ENCODE measurements around the gene LRRIQ1.

The LRRIQ1 gene

DNA sequence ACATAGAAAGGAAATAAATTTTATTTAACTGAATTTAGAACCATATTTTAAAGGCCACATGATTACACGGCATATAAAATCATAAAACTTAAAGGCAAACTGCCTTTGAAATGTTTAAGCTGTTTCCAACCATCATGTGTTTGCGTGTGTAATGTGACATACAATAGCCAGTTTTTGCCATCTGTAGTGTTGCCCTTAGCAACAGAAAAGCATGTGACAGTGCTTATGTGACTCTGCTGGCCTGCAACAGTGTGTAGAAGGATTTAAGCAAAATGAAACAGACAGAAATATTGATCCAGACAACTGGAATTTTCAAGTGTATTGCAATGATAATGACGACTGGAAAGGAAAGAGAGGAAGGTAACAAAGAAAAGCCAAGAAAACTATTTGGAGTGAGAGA, 49.6 kb upstream of the LRRIQ1 start (continued):
- no peak for TF ChIP-seq ZNF354C (tag by site-specific recombination; IDR thresholded peaks at IDR 0.05; ENCODE audit: borderline replicate concordance, low read depth)

DNA sequence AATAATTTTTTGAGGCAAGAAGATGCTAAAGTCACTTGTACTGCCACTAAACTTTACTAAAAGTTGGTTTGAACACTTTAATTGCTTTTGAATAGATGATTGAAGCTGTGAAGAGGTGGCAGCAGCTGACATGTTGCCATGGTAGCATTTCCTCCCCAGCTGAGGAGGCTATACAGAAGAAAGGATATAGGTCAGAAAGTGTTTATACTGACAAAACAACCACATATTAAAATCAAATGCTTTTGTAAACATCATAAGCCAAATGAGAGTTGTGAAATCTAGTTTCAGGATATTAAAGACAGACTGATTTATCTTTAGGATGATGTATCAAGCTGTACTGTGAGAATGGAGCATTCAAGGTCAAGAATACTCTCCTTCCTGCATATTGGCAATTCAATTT, 41.7 kb upstream of the LRRIQ1 start:
- Histone ChIP-seq H3K4me3 (ENCODE audit: low read depth, low read length) (no peak overlapping the region), H3K9me3 (ENCODE audit: control insufficient read depth, insufficient read depth, low read depth, low read length) (no peaks in the 10 kb centered on the region), H3K4me1 (ENCODE audit: control insufficient read depth, insufficient read depth, low read length) (no peaks in the 10 kb centered on the region), H3K36me3 (ENCODE audit: control insufficient read depth in 2 of 2, insufficient read depth in 1 of 2, low read length in 2 of 2) (no peaks in the 10 kb centered on the region), H3K27ac (ENCODE audit: extremely low read depth, low read depth, low read length) (no peak overlapping the region)
- ChIA-PET CTCF (no interaction called here), POLR2A (no interaction called here)
- no peak for TF ChIP-seq HOXA7 (CRISPR knock-in tag; IDR thresholded peaks at IDR 0.05; ENCODE audit: borderline replicate concordance)

DNA sequence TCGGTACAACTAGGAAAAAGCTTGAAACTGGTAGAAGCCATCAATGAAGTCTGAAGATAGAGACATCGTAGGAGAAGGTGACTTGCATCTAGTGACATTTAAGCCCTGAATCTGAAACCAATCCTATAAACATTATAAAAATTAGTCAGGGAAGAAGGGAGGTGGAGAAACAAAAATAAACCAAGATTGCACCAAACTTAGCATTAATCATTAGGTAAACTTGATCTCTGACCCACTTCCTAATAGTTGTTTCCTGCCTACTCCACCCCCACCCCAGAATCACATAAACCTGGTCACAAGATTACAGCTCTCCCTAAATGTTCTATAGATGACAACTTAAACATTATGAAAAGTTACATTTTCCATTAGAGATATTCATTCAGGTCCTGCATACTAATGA, 40.5 kb upstream of the LRRIQ1 start:
- Histone ChIP-seq H3K4me3 (ENCODE audit: low read depth, low read length) (no peak overlapping the region), H3K27ac (ENCODE audit: extremely low read depth, low read depth, low read length) (no peak overlapping the region), H3K9me3 (ENCODE audit: control insufficient read depth, insufficient read depth, low read depth, low read length) (no peaks in the 10 kb centered on the region), H3K4me1 (ENCODE audit: control insufficient read depth, insufficient read depth, low read length) (no peaks in the 10 kb centered on the region), H3K36me3 (ENCODE audit: control insufficient read depth in 2 of 2, insufficient read depth in 1 of 2, low read length in 2 of 2) (no peaks in the 10 kb centered on the region)
- no peak for TF ChIP-seq ZNF223 (tag by site-specific recombination; IDR thresholded peaks at IDR 0.05)
- no peak for TF ChIP-seq ZNF112 (tag by site-specific recombination; IDR thresholded peaks at IDR 0.05)
- TF ChIP-seq ZBTB1 (tag by site-specific recombination; IDR thresholded peaks at IDR 0.05), result no peak
- TF ChIP-seq ZNF473 (tag by site-specific recombination; IDR thresholded peaks at IDR 0.05), result no peak
- TF ChIP-seq ZNF837 (tag by site-specific recombination; IDR thresholded peaks at IDR 0.05), result no peak
- TF ChIP-seq, protein P1, sequence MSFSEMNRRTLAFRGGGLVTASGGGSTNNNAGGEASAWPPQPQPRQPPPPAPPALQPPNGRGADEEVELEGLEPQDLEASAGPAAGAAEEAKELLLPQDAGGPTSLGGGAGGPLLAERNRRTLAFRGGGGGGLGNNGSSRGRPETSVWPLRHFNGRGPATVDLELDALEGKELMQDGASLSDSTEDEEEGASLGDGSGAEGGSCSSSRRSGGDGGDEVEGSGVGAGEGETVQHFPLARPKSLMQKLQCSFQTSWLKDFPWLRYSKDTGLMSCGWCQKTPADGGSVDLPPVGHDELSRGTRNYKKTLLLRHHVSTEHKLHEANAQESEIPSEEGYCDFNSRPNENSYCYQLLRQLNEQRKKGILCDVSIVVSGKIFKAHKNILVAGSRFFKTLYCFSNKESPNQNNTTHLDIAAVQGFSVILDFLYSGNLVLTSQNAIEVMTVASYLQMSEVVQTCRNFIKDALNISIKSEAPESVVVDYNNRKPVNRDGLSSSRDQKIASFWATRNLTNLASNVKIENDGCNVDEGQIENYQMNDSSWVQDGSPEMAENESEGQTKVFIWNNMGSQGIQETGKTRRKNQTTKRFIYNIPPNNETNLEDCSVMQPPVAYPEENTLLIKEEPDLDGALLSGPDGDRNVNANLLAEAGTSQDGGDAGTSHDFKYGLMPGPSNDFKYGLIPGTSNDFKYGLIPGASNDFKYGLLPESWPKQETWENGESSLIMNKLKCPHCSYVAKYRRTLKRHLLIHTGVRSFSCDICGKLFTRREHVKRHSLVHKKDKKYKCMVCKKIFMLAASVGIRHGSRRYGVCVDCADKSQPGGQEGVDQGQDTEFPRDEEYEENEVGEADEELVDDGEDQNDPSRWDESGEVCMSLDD (tag by site-specific recombination; IDR thresholded peaks at IDR 0.05), result no peak
- TF ChIP-seq, protein P2, sequence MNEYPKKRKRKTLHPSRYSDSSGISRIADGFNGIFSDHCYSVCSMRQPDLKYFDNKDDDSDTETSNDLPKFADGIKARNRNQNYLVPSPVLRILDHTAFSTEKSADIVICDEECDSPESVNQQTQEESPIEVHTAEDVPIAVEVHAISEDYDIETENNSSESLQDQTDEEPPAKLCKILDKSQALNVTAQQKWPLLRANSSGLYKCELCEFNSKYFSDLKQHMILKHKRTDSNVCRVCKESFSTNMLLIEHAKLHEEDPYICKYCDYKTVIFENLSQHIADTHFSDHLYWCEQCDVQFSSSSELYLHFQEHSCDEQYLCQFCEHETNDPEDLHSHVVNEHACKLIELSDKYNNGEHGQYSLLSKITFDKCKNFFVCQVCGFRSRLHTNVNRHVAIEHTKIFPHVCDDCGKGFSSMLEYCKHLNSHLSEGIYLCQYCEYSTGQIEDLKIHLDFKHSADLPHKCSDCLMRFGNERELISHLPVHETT (tag by site-specific recombination; IDR thresholded peaks at IDR 0.05), result no peak
- no peak for TF ChIP-seq KLF1 (tag by site-specific recombination; IDR thresholded peaks at IDR 0.05)
- TF ChIP-seq ZNF664 (tag by site-specific recombination; IDR thresholded peaks at IDR 0.05), result no peak
- TF ChIP-seq ZNF777 (tag by site-specific recombination; IDR thresholded peaks at IDR 0.05; ENCODE audit: borderline replicate concordance), result no peak
- TF ChIP-seq, protein P3, sequence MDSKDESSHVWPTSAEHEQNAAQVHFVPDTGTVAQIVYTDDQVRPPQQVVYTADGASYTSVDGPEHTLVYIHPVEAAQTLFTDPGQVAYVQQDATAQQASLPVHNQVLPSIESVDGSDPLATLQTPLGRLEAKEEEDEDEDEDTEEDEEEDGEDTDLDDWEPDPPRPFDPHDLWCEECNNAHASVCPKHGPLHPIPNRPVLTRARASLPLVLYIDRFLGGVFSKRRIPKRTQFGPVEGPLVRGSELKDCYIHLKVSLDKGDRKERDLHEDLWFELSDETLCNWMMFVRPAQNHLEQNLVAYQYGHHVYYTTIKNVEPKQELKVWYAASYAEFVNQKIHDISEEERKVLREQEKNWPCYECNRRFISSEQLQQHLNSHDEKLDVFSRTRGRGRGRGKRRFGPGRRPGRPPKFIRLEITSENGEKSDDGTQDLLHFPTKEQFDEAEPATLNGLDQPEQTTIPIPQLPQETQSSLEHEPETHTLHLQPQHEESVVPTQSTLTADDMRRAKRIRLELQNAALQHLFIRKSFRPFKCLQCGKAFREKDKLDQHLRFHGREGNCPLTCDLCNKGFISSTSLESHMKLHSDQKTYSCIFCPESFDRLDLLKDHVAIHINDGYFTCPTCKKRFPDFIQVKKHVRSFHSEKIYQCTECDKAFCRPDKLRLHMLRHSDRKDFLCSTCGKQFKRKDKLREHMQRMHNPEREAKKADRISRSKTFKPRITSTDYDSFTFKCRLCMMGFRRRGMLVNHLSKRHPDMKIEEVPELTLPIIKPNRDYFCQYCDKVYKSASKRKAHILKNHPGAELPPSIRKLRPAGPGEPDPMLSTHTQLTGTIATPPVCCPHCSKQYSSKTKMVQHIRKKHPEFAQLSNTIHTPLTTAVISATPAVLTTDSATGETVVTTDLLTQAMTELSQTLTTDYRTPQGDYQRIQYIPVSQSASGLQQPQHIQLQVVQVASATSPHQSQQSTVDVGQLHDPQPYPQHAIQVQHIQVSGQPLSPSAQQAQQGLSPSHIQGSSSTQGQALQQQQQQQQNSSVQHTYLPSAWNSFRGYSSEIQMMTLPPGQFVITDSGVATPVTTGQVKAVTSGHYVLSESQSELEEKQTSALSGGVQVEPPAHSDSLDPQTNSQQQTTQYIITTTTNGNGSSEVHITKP (tag by site-specific recombination; IDR thresholded peaks at IDR 0.05), result no peak
- TF ChIP-seq ZNF658 (tag by site-specific recombination; IDR thresholded peaks at IDR 0.05), result no peak
- TF ChIP-seq OSR2 (tag by site-specific recombination; IDR thresholded peaks at IDR 0.05), result no peak
- TF ChIP-seq, protein P4, sequence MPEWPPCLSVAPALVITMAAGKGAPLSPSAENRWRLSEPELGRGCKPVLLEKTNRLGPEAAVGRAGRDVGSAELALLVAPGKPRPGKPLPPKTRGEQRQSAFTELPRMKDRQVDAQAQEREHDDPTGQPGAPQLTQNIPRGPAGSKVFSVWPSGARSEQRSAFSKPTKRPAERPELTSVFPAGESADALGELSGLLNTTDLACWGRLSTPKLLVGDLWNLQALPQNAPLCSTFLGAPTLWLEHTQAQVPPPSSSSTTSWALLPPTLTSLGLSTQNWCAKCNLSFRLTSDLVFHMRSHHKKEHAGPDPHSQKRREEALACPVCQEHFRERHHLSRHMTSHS (tag by site-specific recombination; IDR thresholded peaks at IDR 0.05), result no peak
- TF ChIP-seq, protein P5, sequence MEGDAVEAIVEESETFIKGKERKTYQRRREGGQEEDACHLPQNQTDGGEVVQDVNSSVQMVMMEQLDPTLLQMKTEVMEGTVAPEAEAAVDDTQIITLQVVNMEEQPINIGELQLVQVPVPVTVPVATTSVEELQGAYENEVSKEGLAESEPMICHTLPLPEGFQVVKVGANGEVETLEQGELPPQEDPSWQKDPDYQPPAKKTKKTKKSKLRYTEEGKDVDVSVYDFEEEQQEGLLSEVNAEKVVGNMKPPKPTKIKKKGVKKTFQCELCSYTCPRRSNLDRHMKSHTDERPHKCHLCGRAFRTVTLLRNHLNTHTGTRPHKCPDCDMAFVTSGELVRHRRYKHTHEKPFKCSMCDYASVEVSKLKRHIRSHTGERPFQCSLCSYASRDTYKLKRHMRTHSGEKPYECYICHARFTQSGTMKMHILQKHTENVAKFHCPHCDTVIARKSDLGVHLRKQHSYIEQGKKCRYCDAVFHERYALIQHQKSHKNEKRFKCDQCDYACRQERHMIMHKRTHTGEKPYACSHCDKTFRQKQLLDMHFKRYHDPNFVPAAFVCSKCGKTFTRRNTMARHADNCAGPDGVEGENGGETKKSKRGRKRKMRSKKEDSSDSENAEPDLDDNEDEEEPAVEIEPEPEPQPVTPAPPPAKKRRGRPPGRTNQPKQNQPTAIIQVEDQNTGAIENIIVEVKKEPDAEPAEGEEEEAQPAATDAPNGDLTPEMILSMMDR (tag by site-specific recombination; IDR thresholded peaks at IDR 0.05), result no peak
- no peak for TF ChIP-seq KLF8 (tag by site-specific recombination; IDR thresholded peaks at IDR 0.05)
- TF ChIP-seq, protein P6, sequence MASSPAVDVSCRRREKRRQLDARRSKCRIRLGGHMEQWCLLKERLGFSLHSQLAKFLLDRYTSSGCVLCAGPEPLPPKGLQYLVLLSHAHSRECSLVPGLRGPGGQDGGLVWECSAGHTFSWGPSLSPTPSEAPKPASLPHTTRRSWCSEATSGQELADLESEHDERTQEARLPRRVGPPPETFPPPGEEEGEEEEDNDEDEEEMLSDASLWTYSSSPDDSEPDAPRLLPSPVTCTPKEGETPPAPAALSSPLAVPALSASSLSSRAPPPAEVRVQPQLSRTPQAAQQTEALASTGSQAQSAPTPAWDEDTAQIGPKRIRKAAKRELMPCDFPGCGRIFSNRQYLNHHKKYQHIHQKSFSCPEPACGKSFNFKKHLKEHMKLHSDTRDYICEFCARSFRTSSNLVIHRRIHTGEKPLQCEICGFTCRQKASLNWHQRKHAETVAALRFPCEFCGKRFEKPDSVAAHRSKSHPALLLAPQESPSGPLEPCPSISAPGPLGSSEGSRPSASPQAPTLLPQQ (tag by site-specific recombination; IDR thresholded peaks at IDR 0.05), result no peak
- no peak for TF ChIP-seq YY1 (tag by site-specific recombination; IDR thresholded peaks at IDR 0.05)
- no peak for TF ChIP-seq ZNF830 (tag by site-specific recombination; IDR thresholded peaks at IDR 0.05; ENCODE audit: low read depth)
- ChIA-PET POLR2A (no interaction called here), CTCF (no interaction called here)
